Measurements from ENCODE around the gene ATP6V0A4. TPM values are rescaled to one million over a fixed set of nuclear protein-coding genes. Genes with fewer than 3 reads are reported as not detected.

ATP6V0A4 gene
- total RNA-seq, 4 donors from 2014 or later: not detected

DNA sequence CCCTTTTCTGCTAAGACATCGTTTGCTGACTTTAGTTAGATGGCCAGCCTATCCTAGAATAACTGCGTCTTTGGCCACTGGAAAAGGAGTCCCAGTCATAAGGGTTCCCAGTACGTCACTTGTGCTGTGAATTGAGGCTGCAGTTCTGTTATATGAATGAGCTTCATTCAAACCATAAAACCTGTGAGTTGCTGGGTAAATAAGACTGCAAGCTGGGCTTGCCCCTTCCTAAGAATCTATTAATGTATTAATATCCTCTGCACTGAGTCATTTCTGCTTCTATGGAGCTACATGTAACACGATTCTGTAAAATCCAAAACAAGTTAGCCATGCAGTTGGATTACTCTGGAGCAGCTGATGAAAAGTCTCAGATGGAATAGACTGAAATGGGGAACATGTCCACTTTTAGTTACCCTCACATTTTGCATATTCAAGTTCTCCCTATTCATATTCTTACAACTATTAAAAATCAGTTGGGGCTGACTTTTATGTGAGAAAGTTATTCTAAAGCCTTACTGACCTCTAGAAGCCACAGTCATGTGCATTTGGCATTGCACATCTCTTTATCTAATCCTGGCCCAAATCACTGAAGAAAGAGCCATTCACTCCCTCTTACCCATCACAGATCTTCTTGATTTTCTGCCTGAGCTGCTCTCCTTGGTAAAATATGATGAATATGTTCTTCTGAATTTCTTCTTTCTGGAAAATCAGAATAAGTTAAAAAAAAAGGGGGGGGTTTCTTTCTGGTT, 42.0 kb downstream of the ATP6V0A4 start:
- Histone ChIP-seq H3K4me3 (no peak overlapping the region), H3K9me3 (no peaks in the 10 kb centered on the region), H3K27ac (no peak overlapping the region), H3K27me3 (no peaks in the 10 kb centered on the region), H3K36me3 (no peaks in the 10 kb centered on the region), H3K4me1 (no peaks in the 10 kb centered on the region)
- no peak for DNase-seq
- intact Hi-C loops (cut with DNase I; ENCODE audit: low total_unique reads): no loop called here
- in situ Hi-C loops (cut with MboI; ENCODE audit: low pct_ligation_motif_present in 1 of 4, low pct_unique_long_range_greater_than_20kb in 1 of 4, low sequenced_read_pairs in 3 of 4): no loop called here
- no peak for TF ChIP-seq EP300 (IDR thresholded peaks at IDR 0.05; ENCODE audit: low read depth)
- no peak for TF ChIP-seq POLR2AphosphoS5 (IDR thresholded peaks at IDR 0.05)
- no peak for TF ChIP-seq POLR2A (IDR thresholded peaks at IDR 0.05)
- TF ChIP-seq CTCF (IDR thresholded peaks at IDR 0.05): no peak
- WGBS, 2 donors (ENCODE audit: low coverage in 1 of 2): 77 to 92% methylated on average over 2 to 4 of the region's 4 CpGs

DNA sequence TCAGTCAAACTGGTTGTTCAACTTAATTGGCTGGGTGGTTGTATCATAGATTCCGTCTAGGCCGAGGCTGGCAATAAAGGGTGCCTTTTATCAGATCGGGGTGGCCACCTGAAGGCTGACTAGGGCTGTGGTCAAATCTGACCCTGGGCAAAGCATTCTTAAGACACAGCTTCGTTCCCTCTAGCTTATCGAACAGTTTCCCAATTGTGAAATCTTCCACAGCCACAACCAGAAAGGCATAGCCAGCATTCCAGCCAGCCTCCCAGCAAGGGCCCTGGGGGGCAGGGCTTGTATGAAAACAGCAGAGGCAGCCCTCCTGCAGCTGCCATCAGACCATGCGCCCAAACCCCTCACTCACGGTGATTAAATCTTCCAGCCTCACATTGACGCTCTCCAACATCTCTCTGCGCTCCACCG, 42.7 kb downstream of the ATP6V0A4 start:
- Histone ChIP-seq H3K9me3 (no peaks in the 10 kb centered on the region), H3K27ac (no peak overlapping the region), H3K4me1 (no peaks in the 10 kb centered on the region), H3K4me3 (no peak overlapping the region), H3K27me3 (no peaks in the 10 kb centered on the region), H3K36me3 (no peaks in the 10 kb centered on the region)
- intact Hi-C loops (cut with DNase I; ENCODE audit: low total_unique reads) (no loop called here), in situ Hi-C loops (cut with MboI; ENCODE audit: low pct_ligation_motif_present in 1 of 4, low pct_unique_long_range_greater_than_20kb in 1 of 4, low sequenced_read_pairs in 3 of 4) (no loop called here)
- 74 to 82% methylated on average over 8 to 10 of the region's 10 CpGs for WGBS, 2 donors (ENCODE audit: low coverage in 1 of 2)
- DNase-seq: no peak
- TF ChIP-seq POLR2A (IDR thresholded peaks at IDR 0.05): no peak
- no peak for TF ChIP-seq POLR2AphosphoS5 (IDR thresholded peaks at IDR 0.05)
- TF ChIP-seq CTCF (IDR thresholded peaks at IDR 0.05): no peak
- TF ChIP-seq EP300 (IDR thresholded peaks at IDR 0.05; ENCODE audit: low read depth): no peak

DNA sequence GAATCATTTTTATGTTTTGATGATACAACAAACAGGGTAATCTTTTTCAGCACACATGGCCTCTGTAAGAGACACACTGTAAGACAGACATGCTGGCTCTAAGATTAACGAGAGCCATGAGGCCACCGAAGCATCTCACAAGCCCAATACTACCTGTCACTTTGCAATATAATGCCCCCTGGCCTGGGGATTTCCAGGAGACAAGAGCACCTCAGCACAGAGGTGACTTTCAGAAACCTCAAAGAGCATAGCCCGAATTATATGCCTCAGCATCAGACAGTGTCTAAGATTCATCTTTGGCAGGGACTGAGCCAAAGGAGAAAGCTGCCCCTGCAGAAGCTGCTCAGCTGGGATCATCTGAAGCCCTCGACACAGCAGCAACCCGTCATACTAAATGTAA, 44.4 kb downstream of the ATP6V0A4 start:
- H3K4me1 ChIP-seq: no peaks in the 10 kb centered on the region
- TF ChIP-seq EP300 (IDR thresholded peaks at IDR 0.05; ENCODE audit: low read depth) (no peak), POLR2AphosphoS5 (IDR thresholded peaks at IDR 0.05) (no peak), CTCF (IDR thresholded peaks at IDR 0.05) (no peak), POLR2A (IDR thresholded peaks at IDR 0.05) (no peak)
- in situ Hi-C loops (cut with MboI; ENCODE audit: low pct_ligation_motif_present in 1 of 4, low pct_unique_long_range_greater_than_20kb in 1 of 4, low sequenced_read_pairs in 3 of 4) (no loop called here), intact Hi-C loops (cut with DNase I; ENCODE audit: low total_unique reads) (no loop called here)
- H3K27me3 ChIP-seq: no peaks in the 10 kb centered on the region
- DNase-seq: no peak
- H3K27ac ChIP-seq: no peak overlapping the region
- no peaks in the 10 kb centered on the region for H3K9me3 ChIP-seq
- no peaks in the 10 kb centered on the region for H3K36me3 ChIP-seq
- no peak overlapping the region for H3K4me3 ChIP-seq
- 76 to 81% methylated on average over 3 to 5 of the region's 5 CpGs for WGBS, 2 donors (ENCODE audit: low coverage in 1 of 2)

GRCh38 chr7:138753150-138753518, 44.9 kb downstream of the ATP6V0A4 start:
- WGBS, 2 donors (ENCODE audit: low coverage in 1 of 2): 74 to 82% methylated on average over 5 to 8 of the region's 8 CpGs
- in situ Hi-C loops (cut with MboI; ENCODE audit: low pct_ligation_motif_present in 1 of 4, low pct_unique_long_range_greater_than_20kb in 1 of 4, low sequenced_read_pairs in 3 of 4) (no loop called here), intact Hi-C loops (cut with DNase I; ENCODE audit: low total_unique reads) (no loop called here)
- TF ChIP-seq POLR2A (IDR thresholded peaks at IDR 0.05) (no peak), EP300 (IDR thresholded peaks at IDR 0.05; ENCODE audit: low read depth) (no peak)
- H3K9me3 ChIP-seq: no peaks in the 10 kb centered on the region
- no peak overlapping the region for H3K27ac ChIP-seq
- H3K36me3 ChIP-seq: no peaks in the 10 kb centered on the region
- H3K4me1 ChIP-seq: no peaks in the 10 kb centered on the region
- no peaks in the 10 kb centered on the region for H3K27me3 ChIP-seq
- H3K4me3 ChIP-seq: no peak overlapping the region
- no peak for DNase-seq
